Spleen (tissue), 11 donors: ENCODE results near the gene CCDC50. TPM values are rescaled to one million over a fixed set of nuclear protein-coding genes. Genes with fewer than 3 reads are reported as not detected.

Source experiments
- DNase-seq: peaks from one replicate; pipeline ENCODE4 v3.0.0-alpha.2; 2020
- H3K27ac ChIP-seq, 8 donors: fragments of 200-600 bp; sonication (generic) in 7 of 8; 1 replicate in 4 of 8; 2 replicates in 4 of 8; pipeline versions ENCODE4 v1.5.0 to v1.8.0; 2016 to 2021; ENCODE audit warnings: inconsistent platforms in 4 of 8, mild to moderate bottlenecking in 4 of 8, moderate library complexity in 1 of 8
- H3K27me3 ChIP-seq, 7 donors: fragments of 200-600 bp; sonication (generic) in 6 of 7; replicated peaks in 1 of 7; 1 replicate in 4 of 7; 2 replicates in 3 of 7; pipeline versions ENCODE4 v1.5.0 to v1.8.0; 2016 to 2021; ENCODE audit warnings: inconsistent platforms in 3 of 7, mild to moderate bottlenecking in 1 of 7
- H3K36me3 ChIP-seq, 6 donors: fragments of 200-600 bp; sonication (generic) in 5 of 6; 1 replicate in 4 of 6; 2 replicates in 2 of 6; pipeline versions ENCODE4 v1.5.0 to v1.8.0; 2016 to 2021; ENCODE audit warnings: inconsistent platforms in 2 of 6
- H3K4me1 ChIP-seq, 6 donors: fragments of 200-600 bp; sonication (generic) in 5 of 6; 1 replicate in 3 of 6; 2 replicates in 3 of 6; pipeline versions ENCODE4 v1.5.0 to v1.8.0; 2016 to 2021; ENCODE audit warnings: inconsistent platforms in 3 of 6
- H3K4me3 ChIP-seq, 8 donors: fragments of 200-600 bp; sonication (generic) in 7 of 8; 1 replicate in 4 of 8; 2 replicates in 4 of 8; pipeline versions ENCODE4 v1.5.0 to v1.8.0; 2016 to 2021; ENCODE audit warnings: inconsistent platforms in 4 of 8, mild to moderate bottlenecking in 4 of 8, moderate library complexity in 2 of 8
- H3K9me3 ChIP-seq, 8 donors: fragments of 200-600 bp; sonication (generic) in 7 of 8; 1 replicate in 4 of 8; 2 replicates in 4 of 8; pipeline versions ENCODE4 v1.5.0 to v1.8.0; 2016 to 2021; ENCODE audit warnings: inconsistent platforms in 4 of 8
- CTCF ChIP-seq, 11 experiments: fragments of 200-600 bp in 7 of 11; fragments of 450-650 bp in 4 of 11; sonication (generic) in 4 of 11; IDR thresholded peaks in 8 of 11; conservative IDR thresholded peaks in 3 of 11; 1 replicate in 7 of 11; 2 replicates in 4 of 11; pipeline versions ENCODE4 v1.4.0 to v1.8.0; 2016 to 2021; ENCODE audit warnings: antibody characterized with exemption in 11 of 11, inconsistent platforms in 4 of 11, mild to moderate bottlenecking in 1 of 11
- POLR2A ChIP-seq, 3 donors: fragments of 450-650 bp; IDR thresholded peaks; one replicate each; pipeline ENCODE4 v1.5.1; 2017; ENCODE audit warnings: antibody characterized with exemption in 3 of 3, mild to moderate bottlenecking in 1 of 3
- POLR2AphosphoS5 ChIP-seq, 3 donors: sonication (generic); formaldehyde crosslinking; IDR thresholded peaks; one replicate each; pipeline ENCODE4 v1.5.1; 2017; ENCODE audit warnings: antibody characterized with exemption in 3 of 3
- WGBS, 5 donors: extraction: QIAGEN DNeasy Blood & Tissue Kit in 3 of 5; methylation state at CpG; one replicate each; pipeline versions ENCODE4 v1.1.5 to v1.1.7; 2013 to 2018; 5-methylcytosine and 5-hydroxymethylcytosine counted together
- intact Hi-C: fragments of 100-400 bp; cut with DNase I; formaldehyde crosslinking; loops from one replicate; pipeline ENCODE4 v1.15.0; 2023; ENCODE audit warnings: low total_unique reads
- polyA plus RNA-seq, 3 donors: library from polyadenylated mRNA; stranded (reverse); fragments of 200-250 nt; gene quantifications; one replicate each; pipeline ENCODE4 v1.2.1, GENCODE V29; 2013
- total RNA-seq, 7 donors: library from RNA; depleted of rRNA in 3 of 7; stranded (reverse); fragments of >200 nt in 3 of 7; fragmentation: NEBNext Ultra II Directional in 4 of 7; extraction: Animal tissue kit (Norgen Biotek cat#: 25700) in 4 of 7; gene quantifications; one replicate each; pipeline versions ENCODE4 v1.1.0 to v1.2.1, GENCODE V29; 2016 to 2021
- donor health status: healthy with polysubstance abuse.
- donor health status: DM: no; HTN: no; CAD: no; lungs with moderate emphysema.
- donor health status: DM: no; HTN: no; CAD: no.
- donor health status: Bipolar disorder and iron deficiency.
- donor health status: healthy.
- donor health status: DM: no; HTN: no; CAD: no.
- donor health status: DM: yes; HTN: yes; CAD: no.

CCDC50 gene
- total and polyA plus RNA-seq, 10 donors, result 42.5 to 167 (median 110) TPM

GRCh38 chr3:191300422-191300821 lies 28.8 kb upstream of the CCDC50 start:
- Histone ChIP-seq H3K4me3 (no peak overlapping the region), H3K9me3 (no peaks in the 10 kb centered on the region), H3K36me3 (no peaks in the 10 kb centered on the region), H3K4me1 (peaks cover 3 to 67% (median 13%) of the 10 kb centered on the region in 6 donors), H3K27me3 (no peaks in the 10 kb centered on the region), H3K27ac (peak overlapping the region in 6 of 8 donors; percentile 30 to 72 (median 52))
- DNase-seq, result no peak
- WGBS, 5 donors, result 60 to 73% (median 68%) methylated on average over 1 of the region's 1 CpG
- TF ChIP-seq POLR2AphosphoS5 (IDR thresholded peaks at IDR 0.05) (no peak), POLR2A (IDR thresholded peaks at IDR 0.05) (no peak), CTCF (IDR thresholded peaks at IDR 0.05 in 8 of 11, conservative IDR thresholded peaks at IDR 0.05 in 3 of 11) (no peak)
- intact Hi-C loops, result no loop called here

DNA sequence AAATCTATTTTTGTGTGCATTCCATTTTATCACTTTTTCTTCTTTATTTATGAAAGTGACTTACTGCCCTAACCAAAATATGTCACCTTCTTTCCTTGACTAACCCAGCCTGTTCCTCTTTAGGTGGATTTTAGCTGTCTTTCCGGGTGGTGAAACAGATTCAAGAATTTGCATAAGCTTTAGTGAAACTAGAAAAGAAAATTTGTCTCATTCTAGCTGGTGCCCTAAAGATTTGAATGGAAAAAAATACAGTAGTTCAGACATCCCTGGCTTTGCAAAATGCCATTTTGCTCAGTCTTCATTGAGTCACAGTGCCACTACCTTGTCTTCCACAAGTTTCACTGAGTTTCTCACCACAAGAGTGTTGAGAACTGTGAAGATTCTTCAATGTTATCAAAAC lies 28.2 kb upstream of the CCDC50 start:
- Histone ChIP-seq H3K27me3 (no peaks in the 10 kb centered on the region), H3K4me1 (peaks cover 0 to 61% (median 11%) of the 10 kb centered on the region in 6 donors), H3K4me3 (no peak overlapping the region), H3K27ac (peak overlapping the region in 7 of 8 donors; percentile 27 to 72 (median 50)), H3K9me3 (no peaks in the 10 kb centered on the region), H3K36me3 (no peaks in the 10 kb centered on the region)
- no peak for DNase-seq
- WGBS, 5 donors, result 58 to 67% (median 62%) methylated on average over 1 of the region's 1 CpG
- TF ChIP-seq POLR2AphosphoS5 (IDR thresholded peaks at IDR 0.05) (no peak), CTCF (IDR thresholded peaks at IDR 0.05 in 8 of 11, conservative IDR thresholded peaks at IDR 0.05 in 3 of 11) (no peak), POLR2A (IDR thresholded peaks at IDR 0.05) (no peak)
- intact Hi-C loops, result no loop called here

- peaks cover 0 to 52% (median 11%) of the 10 kb centered on the region in 6 donors for H3K4me1 ChIP-seq
- intact Hi-C loops, result no loop called here
- WGBS, 5 donors, result 84 to 99% (median 95%) methylated on average over 5 of the region's 5 CpGs
- H3K36me3 ChIP-seq, result no peaks in the 10 kb centered on the region
- no peak overlapping the region for H3K4me3 ChIP-seq
- no peaks in the 10 kb centered on the region for H3K27me3 ChIP-seq
- no peak for DNase-seq
- TF ChIP-seq POLR2A (IDR thresholded peaks at IDR 0.05), result no peak
- TF ChIP-seq CTCF (IDR thresholded peaks at IDR 0.05 in 8 of 11, conservative IDR thresholded peaks at IDR 0.05 in 3 of 11), result no peak
- TF ChIP-seq POLR2AphosphoS5 (IDR thresholded peaks at IDR 0.05), result no peak
- peak overlapping the region in 1 of 8 donors; percentile 70 for H3K27ac ChIP-seq
- H3K9me3 ChIP-seq, result no peaks in the 10 kb centered on the region
These were observed 27.3 kb upstream of the CCDC50 start for GRCh38 chr3:191301782-191302411.

GRCh38 chr3:191302451-191302850 lies 26.7 kb upstream of the CCDC50 start:
- H3K27ac ChIP-seq, result no peak overlapping the region
- no peaks in the 10 kb centered on the region for H3K36me3 ChIP-seq
- 82 to 90% (median 89%) methylated on average over 2 of the region's 2 CpGs for WGBS, 5 donors
- H3K4me3 ChIP-seq, result no peak overlapping the region
- H3K9me3 ChIP-seq, result no peaks in the 10 kb centered on the region
- H3K27me3 ChIP-seq, result no peaks in the 10 kb centered on the region
- no peak for DNase-seq
- H3K4me1 ChIP-seq, result peaks cover 0 to 46% (median 11%) of the 10 kb centered on the region in 6 donors
- intact Hi-C loops, result no loop called here
- TF ChIP-seq POLR2A (IDR thresholded peaks at IDR 0.05) (no peak), POLR2AphosphoS5 (IDR thresholded peaks at IDR 0.05) (no peak), CTCF (IDR thresholded peaks at IDR 0.05 in 8 of 11, conservative IDR thresholded peaks at IDR 0.05 in 3 of 11) (no peak)
